Keratinocyte (primary cell): ENCODE data around the gene HNF4A.

ENCODE experiments used
- CTCF ChIP-seq, 3 experiments: IDR thresholded peaks in 1 of 3; conservative IDR thresholded peaks in 1 of 3; optimal IDR thresholded peaks in 1 of 3; 2 replicates in 2 of 3; 3 replicates in 1 of 3; pipeline versions ENCODE3 to v1.5.1; 2011; ENCODE audit warnings: low read length in 3 of 3, mild to moderate bottlenecking in 3 of 3, moderate library complexity in 2 of 3, control low read depth in 1 of 3, inconsistent platforms in 1 of 3; ENCODE audit not compliant: insufficient read depth in 2 of 3; ENCODE audit errors: extremely low read depth in 1 of 3
- EZH2 ChIP-seq: IDR thresholded peaks from one replicate; pipeline ENCODE4 v1.6.1; 2012; ENCODE audit warnings: inconsistent platforms, mild to moderate bottlenecking, low read length, moderate library complexity

GRCh38 chr20:44413575-44414345 lies 58.3 kb downstream of the HNF4A start:
- TF ChIP-seq CTCF (optimal IDR thresholded peaks at IDR 0.05 in 1 of 3, IDR thresholded peaks at IDR 0.05 in 1 of 3, conservative IDR thresholded peaks at IDR 0.05 in 1 of 3; ENCODE audit: extremely low read depth in 1 of 3, insufficient read depth in 2 of 3, low read length in 3 of 3) (no peak), EZH2 (no peak)
